ENCODE results near the gene SULT1A4.
"Not testable (repeated sequence)": the region's sequence is repeated elsewhere in the genome, so short reads cannot be mapped to it uniquely, and the experiment has no call there.

The SULT1A4 gene

GRCh38 chr16:29459706-29460646 is at the start of gene SULT1A4:
Gene SULT1A4, plus strand, starts transcription at chr16:29459913. Its CDS starts 1,473 bp downstream, at chr16:29461386.
- not testable (repeated sequence) for H3K27ac ChIP-seq

DNA sequence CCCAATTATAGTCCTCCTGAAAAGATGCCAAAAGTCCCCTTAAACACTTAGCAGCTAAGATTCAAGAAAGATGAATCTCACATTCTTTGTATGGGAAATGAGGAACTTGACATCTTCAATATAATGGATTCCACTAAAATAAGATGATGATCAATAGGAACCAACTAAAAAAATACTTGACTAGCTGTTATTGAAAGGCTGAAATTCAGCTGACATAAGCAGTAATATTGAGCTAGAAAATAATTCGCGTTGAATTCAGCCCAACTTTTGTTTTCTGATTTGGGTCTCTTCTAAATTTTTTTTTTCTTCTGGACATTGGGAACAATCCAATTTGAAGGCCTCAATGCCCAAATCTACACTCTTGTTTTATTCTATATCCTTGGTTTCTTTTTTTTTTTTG is 36.1 kb upstream of the SULT1A4 start:
- H3K27ac ChIP-seq, result not testable (repeated sequence)

DNA sequence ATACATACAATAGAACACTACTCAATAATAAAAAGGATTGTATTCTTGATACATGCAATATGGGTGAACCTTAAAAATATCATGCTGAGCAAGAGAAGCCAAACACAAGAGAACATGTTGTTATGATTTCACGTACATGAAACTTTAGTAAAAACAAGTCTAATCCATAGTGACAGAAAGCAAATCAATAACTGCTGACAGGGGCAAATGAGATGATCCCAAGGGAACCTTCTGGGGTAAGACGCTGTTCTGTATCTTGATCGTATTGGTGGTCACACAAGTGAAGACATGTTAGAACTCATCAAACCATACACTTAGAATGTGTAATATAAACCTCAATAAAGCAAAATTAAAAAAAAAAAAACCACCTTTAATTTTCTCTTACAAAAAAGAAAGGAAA is 34.3 kb upstream of the SULT1A4 start:
- H3K27ac ChIP-seq, result not testable (repeated sequence)

- not testable (repeated sequence) for H3K27ac ChIP-seq
Observed at GRCh38 chr16:29453754-29454153, 6.0 kb upstream of the SULT1A4 start.

DNA sequence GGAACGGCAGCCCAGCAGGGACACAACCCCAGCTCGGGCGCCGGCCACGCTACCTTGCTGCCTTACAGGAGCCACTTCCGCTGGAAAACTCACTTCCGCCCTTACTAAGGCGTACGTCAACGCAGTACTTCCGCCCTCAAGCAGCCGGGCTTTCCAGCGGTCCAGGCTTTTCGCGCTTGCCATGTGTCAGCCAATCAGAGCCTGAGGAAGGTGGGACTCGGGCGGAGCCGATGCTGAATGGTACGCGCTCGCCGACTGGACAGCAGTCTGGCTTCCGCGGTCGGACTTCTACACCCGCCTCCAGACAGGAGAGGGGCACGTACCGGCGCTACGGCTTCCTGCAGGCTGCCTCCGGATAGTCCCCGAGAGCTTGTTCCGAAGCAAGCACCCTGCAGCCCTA is 5.4 kb upstream of the SULT1A4 start, which contains the start of the genes BOLA2 and SLX1B:
TSS of gene BOLA2 (minus strand) at position 83 of the 400 bp plus-strand sequence. CDS start 98 bp downstream, outside the sequence.
TSS of gene SLX1B (plus strand) at position 265 of the 400 bp plus-strand sequence.
- H3K27ac ChIP-seq, result not testable (repeated sequence)

GRCh38 chr16:29454828-29455227 is 4.9 kb upstream of the SULT1A4 start:
- H3K27ac ChIP-seq, result not testable (repeated sequence)

DNA sequence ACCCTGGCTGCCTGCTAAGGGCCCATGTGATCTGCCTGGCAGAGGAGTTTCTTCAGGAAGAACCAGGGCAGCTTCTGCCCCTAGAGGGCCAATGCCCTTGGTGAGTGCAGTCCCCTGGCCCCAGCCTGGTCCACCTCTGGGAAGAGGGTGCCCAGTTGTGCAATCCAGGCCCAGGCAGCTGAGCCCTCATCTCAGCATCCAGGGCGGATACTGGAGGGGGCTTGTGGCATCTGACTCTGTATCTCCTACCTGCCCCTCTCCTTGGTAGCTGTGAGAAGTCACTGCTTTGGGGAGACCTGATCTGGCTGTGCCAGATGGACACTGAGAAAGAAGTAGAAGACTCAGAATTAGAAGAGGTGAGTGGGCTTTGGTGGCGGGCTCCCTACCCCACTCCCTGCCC is 2.1 kb upstream of the SULT1A4 start:
- not testable (repeated sequence) for H3K27ac ChIP-seq

DNA sequence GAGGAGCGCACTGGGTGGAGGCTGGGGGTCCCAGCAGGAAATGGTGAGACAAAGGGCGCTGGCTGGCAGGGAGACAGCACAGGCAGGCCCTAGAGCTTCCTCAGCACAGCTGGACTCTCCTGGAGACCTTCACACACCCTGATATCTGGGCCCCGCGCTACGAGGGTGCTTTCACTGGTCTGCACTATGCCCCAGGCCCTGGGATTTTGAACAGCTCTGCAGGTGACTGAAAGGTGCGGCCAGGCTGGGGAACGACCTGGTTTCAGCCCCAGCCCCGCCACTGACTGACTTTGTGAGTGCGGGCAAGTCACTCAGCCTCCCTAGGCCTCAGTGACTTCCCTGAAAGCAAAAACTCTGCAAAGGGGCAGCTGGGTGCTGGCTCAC is 926 bp downstream of the SULT1A4 start:
- not testable (repeated sequence) for H3K27ac ChIP-seq

DNA sequence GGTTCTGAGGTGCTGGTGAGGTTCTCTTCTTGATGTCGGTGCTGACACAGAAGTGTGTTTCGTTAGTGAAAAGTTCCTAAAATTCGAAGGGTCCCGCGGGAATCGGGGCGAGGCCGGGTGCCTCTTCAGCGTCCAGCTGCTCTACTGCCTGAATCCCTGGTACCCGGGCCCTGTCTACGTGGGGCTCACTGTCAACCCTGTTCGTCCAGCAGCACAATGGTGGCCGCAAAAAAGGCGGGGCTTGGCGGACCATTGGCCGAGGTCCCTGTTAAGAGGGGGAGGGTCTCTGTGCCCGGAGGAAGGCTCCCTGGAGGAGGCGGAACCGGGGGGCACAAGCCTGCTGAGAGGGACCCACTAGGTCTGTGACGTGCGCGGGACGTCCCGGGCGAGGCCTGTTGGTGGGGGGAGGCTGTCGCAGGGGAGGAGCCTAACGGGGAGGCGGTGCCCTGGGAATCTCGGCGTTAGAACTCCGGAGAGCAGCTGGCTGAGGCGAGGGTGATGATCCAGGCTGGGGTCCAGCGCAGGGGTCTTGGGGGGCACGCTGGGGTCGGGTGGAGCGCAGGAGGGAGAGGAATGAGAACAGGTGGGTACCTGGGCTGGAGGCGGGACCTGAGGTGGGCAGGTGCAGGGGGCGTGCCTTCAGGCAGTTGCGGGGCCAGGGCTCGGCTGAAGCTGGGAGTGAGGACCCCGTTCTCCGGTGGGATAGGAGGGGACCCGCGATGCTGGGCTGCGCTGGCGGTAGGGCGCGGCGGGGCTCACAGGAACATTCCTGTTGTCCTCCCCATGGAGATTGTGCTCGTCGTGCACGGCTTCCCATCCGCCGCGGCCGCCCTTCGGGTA is 6.5 kb downstream of the SULT1A4 start:
- H3K27ac ChIP-seq, result not testable (repeated sequence)

GRCh38 chr16:29466904-29467303 is 7.2 kb downstream of the SULT1A4 start:
- H3K27ac ChIP-seq, result not testable (repeated sequence)

GRCh38 chr16:29467654-29468366 is 8.1 kb downstream of the SULT1A4 start:
- H3K27ac ChIP-seq, result not testable (repeated sequence)

DNA sequence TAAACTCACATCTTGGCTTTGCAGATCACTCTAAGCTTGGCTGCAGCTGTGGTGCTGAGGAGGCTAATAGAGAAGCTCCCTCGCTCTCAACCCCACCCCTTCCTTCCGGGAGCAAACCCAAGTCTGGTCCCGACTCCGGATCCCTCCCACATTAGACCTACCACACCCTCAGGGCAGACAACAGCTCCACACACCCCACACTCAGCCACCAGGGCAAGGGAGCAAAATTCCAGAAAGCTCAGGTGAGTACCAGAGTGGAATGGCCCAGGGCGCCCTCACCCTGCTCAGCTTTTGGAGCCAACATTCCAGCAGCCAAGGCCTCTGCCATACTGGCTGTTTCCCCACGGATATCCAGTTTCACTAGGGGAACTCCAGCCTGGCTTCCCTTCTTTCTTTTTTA is 9.9 kb downstream of the SULT1A4 start:
- H3K27ac ChIP-seq, result not testable (repeated sequence)

DNA sequence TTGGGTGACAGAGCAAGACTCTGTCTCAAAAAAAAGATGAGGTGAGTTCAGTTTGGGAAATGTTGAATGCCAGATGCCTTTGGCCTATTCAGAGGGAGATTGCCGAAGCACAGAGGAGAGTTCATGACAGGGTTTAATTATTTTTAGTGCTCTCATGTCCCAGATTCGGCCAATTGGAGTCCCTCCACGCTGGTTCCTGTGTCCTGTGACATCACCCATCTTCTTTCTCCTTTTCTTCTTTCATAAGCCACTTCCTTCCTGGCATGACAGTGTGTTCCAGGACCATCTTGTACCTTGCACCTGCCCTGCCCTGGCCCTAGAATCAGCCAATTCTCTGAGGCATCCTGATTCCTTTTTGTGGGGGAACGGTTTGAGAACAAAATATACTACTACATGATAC is 12.4 kb downstream of the SULT1A4 start:
- H3K27ac ChIP-seq, result not testable (repeated sequence)

DNA sequence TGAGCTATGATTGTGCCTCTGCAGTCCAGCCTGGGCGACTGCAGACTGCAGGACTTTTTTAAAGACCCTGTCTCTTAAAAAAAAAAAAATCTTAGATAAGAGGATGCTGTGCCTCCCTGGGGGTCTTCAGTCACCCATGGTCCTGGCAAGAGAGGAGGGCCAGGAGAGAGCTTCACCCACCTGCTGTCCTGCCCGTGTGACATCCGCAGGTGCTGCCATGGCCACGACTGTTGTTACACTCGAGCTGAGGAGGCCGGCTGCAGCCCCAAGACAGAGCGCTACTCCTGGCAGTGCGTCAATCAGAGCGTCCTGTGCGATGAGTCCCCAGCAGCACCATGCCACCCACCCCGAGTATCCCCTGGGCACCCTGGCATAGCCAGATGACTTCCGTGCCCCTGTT is 22.6 kb downstream of the SULT1A4 start:
- H3K27ac ChIP-seq, result not testable (repeated sequence)

DNA sequence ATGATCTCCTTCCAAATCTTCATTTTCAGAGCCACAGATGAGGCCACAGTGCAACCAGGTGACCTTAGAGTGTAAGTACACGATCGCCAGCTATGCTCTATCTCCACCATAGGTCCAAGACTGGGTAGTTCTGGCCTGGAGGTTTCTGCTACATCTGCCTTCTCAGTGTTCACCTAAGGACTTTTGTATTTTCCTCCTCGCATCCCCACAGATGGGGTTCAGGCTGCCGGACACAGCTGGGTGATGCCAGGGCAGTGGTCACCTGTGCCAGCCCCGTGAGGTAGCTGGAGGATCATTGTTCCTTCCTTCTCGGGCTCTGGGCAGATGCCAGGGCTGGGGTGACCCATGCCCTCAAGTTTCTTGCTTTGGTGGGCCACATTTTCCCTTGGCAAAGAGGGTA is 46.6 kb downstream of the SULT1A4 start, which contains the start of gene NPIPB12:
TSS of gene NPIPB12 (minus strand) at position 101 of the 400 bp plus-strand sequence.
- not testable (repeated sequence) for H3K27ac ChIP-seq
